ENCODE data around the gene KAT8.
"Not testable (repeated sequence)": the region's sequence is repeated elsewhere in the genome, so short reads cannot be mapped to it uniquely, and the experiment has no call there.

GRCh38 chr16:31150976-31151375, 33.5 kb downstream of the KAT8 start:
- not testable (repeated sequence) for TF ChIP-seq CTCF (IDR thresholded peaks at IDR 0.05; ENCODE audit: insufficient read depth, low read depth, low read length); EZH2 (IDR thresholded peaks at IDR 0.05; ENCODE audit: insufficient read depth, low read length)
